ENCODE results near the gene WDR27.

GRCh38 chr6:169590376-169590939 is 111.4 kb downstream of the WDR27 start:
- TF ChIP-seq EZH2phosphoT487 (IDR thresholded peaks at IDR 0.05; ENCODE audit: borderline replicate concordance) (no peak), CTCF (conservative IDR thresholded peaks at IDR 0.05; ENCODE audit: low read length) (no peak)

Data from Loucy (cell line).